Amygdala (tissue), 56 donors: Measurements from ENCODE around the gene PFKL.
A peak's percentile ranks its signal among the peaks of the same experiment; 100 is the strongest.
"Not testable (repeated sequence)": the region's sequence is repeated elsewhere in the genome, so short reads cannot be mapped to it uniquely, and the experiment has no call there.

Experiments used
- DNase-seq, 56 donors: peaks; one replicate each; lab custom pipeline; 2025; lab: John Stamatoyannopoulos, UW

Gene PFKL

GRCh38 chr21:44275041-44275440, 24.8 kb upstream of the PFKL start:
- no peak for DNase-seq

GRCh38 chr21:44279354-44280260, 20.2 kb upstream of the PFKL start:
- DNase-seq = no peak

GRCh38 chr21:44281801-44282200, 18.1 kb upstream of the PFKL start:
- no peak for DNase-seq

GRCh38 chr21:44282370-44282769, 17.5 kb upstream of the PFKL start:
- no peak for DNase-seq

GRCh38 chr21:44283211-44283785, 16.6 kb upstream of the PFKL start:
- not testable (repeated sequence) for DNase-seq

GRCh38 chr21:44283948-44284347, 15.9 kb upstream of the PFKL start:
- no peak for DNase-seq

- DNase-seq = peak in 1 of 56 donors; percentile 18
Observed at GRCh38 chr21:44285138-44285992, 14.5 kb upstream of the PFKL start, which contains the start of gene AIRE. Gene AIRE (plus strand): TSS chr21:44285876. CDS start chr21:44286007, 131 bp downstream.

- no peak for DNase-seq
Observed at GRCh38 chr21:44286086-44286715, 13.7 kb upstream of the PFKL start.

- no peak for DNase-seq
Observed at GRCh38 chr21:44286716-44287632, 12.9 kb upstream of the PFKL start.

GRCh38 chr21:44288251-44289110, 11.4 kb upstream of the PFKL start:
- no peak for DNase-seq

- no peak for DNase-seq
Observed at GRCh38 chr21:44289381-44290010, 10.4 kb upstream of the PFKL start.

- no peak for DNase-seq
Observed at GRCh38 chr21:44290327-44291077, 9.4 kb upstream of the PFKL start.

GRCh38 chr21:44291078-44291935, 8.5 kb upstream of the PFKL start:
- DNase-seq = no peak

GRCh38 chr21:44291936-44292811, 7.7 kb upstream of the PFKL start:
- no peak for DNase-seq

GRCh38 chr21:44292812-44293195, 7.0 kb upstream of the PFKL start:
- DNase-seq = no peak
